Heart right ventricle (tissue), 16 donors: ENCODE data around the gene RGS6. TPM values are rescaled to one million over a fixed set of nuclear protein-coding genes. Genes with fewer than 3 reads are reported as not detected.

Experiments used
- ATAC-seq, 8 donors: fragments of 200-7000 bp; cut with Tn5 transposase; one replicate each; pipeline ENCODE4 v1.9.1; 2020; ENCODE audit warnings: mild to moderate bottlenecking in 8 of 8, moderate library complexity in 8 of 8, moderate number of reproducible peaks in 1 of 8
- DNase-seq, 2 donors: peaks; one replicate each; pipeline ENCODE4 v3.0.0-alpha.2; 2020
- H3K27ac ChIP-seq, 10 donors: fragments of 200-600 bp; sonication (generic) in 2 of 10; one replicate each; pipeline versions ENCODE4 v1.5.0 to v1.8.0; 2020 to 2022; ENCODE audit warnings: mild to moderate bottlenecking in 3 of 10
- H3K27me3 ChIP-seq, 7 donors: fragments of 200-600 bp; one replicate each; pipeline ENCODE4 v1.8.0; 2021 to 2022; ENCODE audit warnings: mild to moderate bottlenecking in 2 of 7
- H3K36me3 ChIP-seq, 9 donors: fragments of 200-600 bp; sonication (generic) in 1 of 9; one replicate each; pipeline versions ENCODE4 v1.5.0 to v1.8.0; 2020 to 2022; ENCODE audit warnings: mild to moderate bottlenecking in 2 of 9
- H3K4me1 ChIP-seq, 9 donors: fragments of 200-600 bp; sonication (generic) in 1 of 9; one replicate each; pipeline versions ENCODE4 v1.5.0 to v1.8.0; 2020 to 2022; ENCODE audit warnings: mild to moderate bottlenecking in 4 of 9
- H3K4me3 ChIP-seq, 10 donors: fragments of 200-600 bp; sonication (generic) in 2 of 10; one replicate each; pipeline versions ENCODE4 v1.5.0 to v1.8.0; 2020 to 2022; ENCODE audit warnings: mild to moderate bottlenecking in 7 of 10, moderate library complexity in 2 of 10
- H3K9me3 ChIP-seq, 11 donors: fragments of 200-600 bp in 10 of 11; sonication (generic) in 2 of 11; one replicate each; pipeline versions ENCODE4 v1.5.0 to v1.8.0; 2013 to 2022; ENCODE audit warnings: mild to moderate bottlenecking in 2 of 11, control low read depth in 1 of 11, moderate library complexity in 1 of 11
- WGBS, 2 donors: extraction: QIAGEN DNeasy Blood & Tissue Kit; methylation state at CpG; one replicate each; pipeline ENCODE4 v1.1.7; 2013; ENCODE audit warnings: inconsistent platforms in 1 of 2; 5-methylcytosine and 5-hydroxymethylcytosine counted together
- intact Hi-C, 10 donors: fragments of 100-400 bp; cut with DNase I; formaldehyde crosslinking; loops; one replicate each; pipeline versions ENCODE4 v1.11.1 to v1.14.2; 2022
- polyA plus RNA-seq, 2 donors: library from polyadenylated mRNA; stranded (reverse); fragments of 200-250 nt; gene quantifications; one replicate each; pipeline ENCODE4 v1.2.3, GENCODE V29; 2013
- total RNA-seq, 10 donors: library from RNA; stranded (reverse); fragmentation: NEBNext Ultra II Directional in 3 of 10; extraction: Animal tissue kit (Norgen Biotek cat#: 25700) in 3 of 10; gene quantifications; one replicate each; pipeline versions ENCODE4 v1.2.1 to v1.2.4, GENCODE V29; 2021 to 2023
- TF ChIP-seq, protein P1 (sequence below), 9 donors: fragments of 200-600 bp; sonication (generic) in 2 of 9; IDR thresholded peaks; one replicate each; pipeline versions ENCODE4 v1.5.0 to v1.8.0; 2021 to 2022; ENCODE audit warnings: antibody characterized with exemption in 9 of 9, mild to moderate bottlenecking in 5 of 9, moderate library complexity in 1 of 9
- donor health status: Arrhythmogenic right ventricular cardiomyopathy.
- donor health status: ischemic (EF 13 %, LVEDD 7.1; RV severe dilation, severe dysfunction).
- donor health status: healthy with polysubstance abuse.
- donor health status: DM: no; HTN: yes; CAD: no.
- donor health status: DM: no; HTN: no; CAD: no.
- donor health status: ischemic (EF 25% LVEDD 6.9; RV normal size, moderate dysfunction).
- donor health status: ischemic (EF 25% LVEDD 5.7; RV mildly dilated, moderate dysfunction).
- donor health status: healthy.
- donor health status: DM: yes; HTN: yes; CAD: no.
- donor health status: Ischemic cardiomyopathy.
- donor health status: ischemic (EF 35%, LVEDD 5.7; RV mildly dilated, moderate dysfunction).
- donor health status: nonischemic (EF 11% LVEDD 7.7; RV severe dilation, severe dysfunction).
- donor health status: DM: yes; HTN: yes; CAD: no.
- donor health status: PGD.
- donor health status: ischemic (EF 29% LVEDD 5.4; RV normal size, mild dysfunction).
- donor health status: nonischemic (EF 23%, LVEDD 6.1; RV moderate dilation, normal function).

The RGS6 gene
- total and polyA plus RNA-seq, 12 donors = 1.2 to 31.9 (median 19.0) TPM

- Histone ChIP-seq H3K9me3 (peaks cover 0 to 1% (median 0%) of the 10 kb centered on the region in 11 donors), H3K27me3 (no peaks in the 10 kb centered on the region), H3K4me3 (no peak overlapping the region), H3K27ac (no peak overlapping the region), H3K4me1 (peaks cover 0 to 5% (median 0%) of the 10 kb centered on the region in 9 donors), H3K36me3 (no peaks in the 10 kb centered on the region)
- intact Hi-C loops = no loop called here
- ATAC-seq (no peak), DNase-seq (no peak)
- TF ChIP-seq, protein P1, sequence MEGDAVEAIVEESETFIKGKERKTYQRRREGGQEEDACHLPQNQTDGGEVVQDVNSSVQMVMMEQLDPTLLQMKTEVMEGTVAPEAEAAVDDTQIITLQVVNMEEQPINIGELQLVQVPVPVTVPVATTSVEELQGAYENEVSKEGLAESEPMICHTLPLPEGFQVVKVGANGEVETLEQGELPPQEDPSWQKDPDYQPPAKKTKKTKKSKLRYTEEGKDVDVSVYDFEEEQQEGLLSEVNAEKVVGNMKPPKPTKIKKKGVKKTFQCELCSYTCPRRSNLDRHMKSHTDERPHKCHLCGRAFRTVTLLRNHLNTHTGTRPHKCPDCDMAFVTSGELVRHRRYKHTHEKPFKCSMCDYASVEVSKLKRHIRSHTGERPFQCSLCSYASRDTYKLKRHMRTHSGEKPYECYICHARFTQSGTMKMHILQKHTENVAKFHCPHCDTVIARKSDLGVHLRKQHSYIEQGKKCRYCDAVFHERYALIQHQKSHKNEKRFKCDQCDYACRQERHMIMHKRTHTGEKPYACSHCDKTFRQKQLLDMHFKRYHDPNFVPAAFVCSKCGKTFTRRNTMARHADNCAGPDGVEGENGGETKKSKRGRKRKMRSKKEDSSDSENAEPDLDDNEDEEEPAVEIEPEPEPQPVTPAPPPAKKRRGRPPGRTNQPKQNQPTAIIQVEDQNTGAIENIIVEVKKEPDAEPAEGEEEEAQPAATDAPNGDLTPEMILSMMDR (IDR thresholded peaks at IDR 0.05) = no peak
- 53 to 56% methylated on average over 8 of the region's 8 CpGs for WGBS, 2 donors
These were observed 469.6 kb downstream of the RGS6 start for GRCh38 chr14:72401632-72402376.

DNA sequence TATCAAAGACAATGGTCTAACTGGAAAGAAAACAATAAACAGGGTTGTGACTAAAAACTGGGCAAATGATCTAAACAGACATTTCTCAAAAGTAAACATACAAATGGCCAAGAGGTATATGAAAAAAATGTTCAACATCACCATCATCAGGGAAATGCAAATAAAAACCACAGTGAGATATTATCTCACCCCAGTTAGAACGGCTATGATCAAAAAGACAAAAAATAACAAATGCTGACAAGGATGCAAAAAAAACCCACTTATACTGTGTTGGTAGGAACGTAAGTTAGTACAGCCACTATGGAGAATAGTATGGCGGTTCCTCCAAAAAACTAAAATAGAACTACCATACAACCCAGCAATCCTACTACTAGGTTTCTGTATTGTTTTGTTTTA, 470.1 kb downstream of the RGS6 start:
- Histone ChIP-seq H3K4me1 (peaks cover 0 to 5% (median 0%) of the 10 kb centered on the region in 9 donors), H3K36me3 (no peaks in the 10 kb centered on the region), H3K27ac (no peak overlapping the region), H3K4me3 (no peak overlapping the region), H3K9me3 (no peaks in the 10 kb centered on the region), H3K27me3 (no peaks in the 10 kb centered on the region)
- no peak for ATAC-seq
- DNase-seq = no peak
- WGBS, 2 donors = 80 to 92% methylated on average over 3 of the region's 3 CpGs
- intact Hi-C loops = no loop called here
- TF ChIP-seq, protein P1 (IDR thresholded peaks at IDR 0.05) = no peak

GRCh38 chr14:72404106-72404774, 472.0 kb downstream of the RGS6 start:
- 89 to 93% methylated on average over 4 of the region's 4 CpGs for WGBS, 2 donors
- TF ChIP-seq, protein P1 (IDR thresholded peaks at IDR 0.05) = no peak
- no peak overlapping the region for H3K4me3 ChIP-seq

DNA sequence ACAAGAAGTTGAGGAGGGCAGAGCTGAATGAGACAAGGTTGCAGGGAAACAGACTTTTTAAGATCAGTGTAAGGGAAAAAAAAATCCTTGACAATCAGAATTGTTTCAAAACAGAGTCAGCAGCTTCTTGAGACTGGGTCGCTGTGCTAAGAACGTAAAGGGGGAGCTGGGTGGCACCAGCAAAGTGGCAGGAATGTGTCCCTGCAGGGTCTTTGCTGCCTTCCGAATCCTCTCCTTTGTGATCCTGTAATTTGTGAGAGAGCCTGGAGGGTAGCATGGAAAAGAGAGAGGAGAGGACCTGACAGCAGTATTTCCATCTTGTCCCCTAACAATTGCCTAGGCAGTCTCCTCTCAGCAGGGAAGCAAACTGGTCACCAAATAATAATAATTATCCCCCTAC, 472.8 kb downstream of the RGS6 start:
- Histone ChIP-seq H3K4me3 (no peak overlapping the region), H3K4me1 (peaks cover 0 to 5% (median 0%) of the 10 kb centered on the region in 9 donors), H3K27me3 (no peaks in the 10 kb centered on the region), H3K27ac (no peak overlapping the region), H3K9me3 (peaks cover 0 to 14% (median 0%) of the 10 kb centered on the region in 11 donors), H3K36me3 (no peaks in the 10 kb centered on the region)
- intact Hi-C loops = no loop called here
- no peak for ATAC-seq
- no peak for DNase-seq
- 85 to 94% methylated on average over 3 of the region's 3 CpGs for WGBS, 2 donors
- TF ChIP-seq, protein P1 (IDR thresholded peaks at IDR 0.05) = no peak

More at GRCh38 chr14:72404106-72404774, 472.0 kb downstream of the RGS6 start:
- peaks cover 0 to 5% (median 0%) of the 10 kb centered on the region in 9 donors for H3K4me1 ChIP-seq
- H3K9me3 ChIP-seq = peaks cover 0 to 9% (median 0%) of the 10 kb centered on the region in 11 donors
- H3K27ac ChIP-seq = no peak overlapping the region
- ATAC-seq (no peak), DNase-seq (no peak)
- H3K36me3 ChIP-seq = no peaks in the 10 kb centered on the region
- intact Hi-C loops = no loop called here
- H3K27me3 ChIP-seq = no peaks in the 10 kb centered on the region
